ENCODE measurements around the gene TAS2R46.

TAS2R46 gene

DNA sequence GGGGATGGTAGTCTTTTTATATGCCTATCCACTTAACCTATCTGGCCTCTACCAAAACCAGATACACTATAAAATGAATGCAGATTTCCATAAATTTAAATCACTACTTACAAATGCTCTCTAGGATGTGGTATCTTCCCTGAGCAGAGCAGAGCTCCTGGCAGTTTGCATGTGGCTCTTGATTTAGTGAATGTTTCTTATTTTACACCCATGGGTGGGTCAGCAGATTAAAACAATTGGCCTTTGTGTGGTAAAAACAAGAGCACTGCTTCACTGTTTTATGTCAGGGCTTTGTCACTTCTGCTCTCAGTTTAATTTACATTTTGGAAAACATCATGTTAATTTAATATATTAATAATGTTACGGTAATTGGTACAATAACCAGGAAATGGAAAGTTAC lies 45.2 kb downstream of the TAS2R46 start:
- H3K9me2 ChIP-seq (ENCODE audit: low read depth, low read length): no peaks in the 10 kb centered on the region
- H3K36me3 ChIP-seq (ENCODE audit: insufficient read depth, low read length): no peaks in the 10 kb centered on the region
- H3K27ac ChIP-seq (ENCODE audit: low read depth, low read length, poor library complexity, severe bottlenecking): no peak overlapping the region
- no peaks in the 10 kb centered on the region for H3K27me3 ChIP-seq (ENCODE audit: insufficient read depth, low read length)
- H3K9me3 ChIP-seq (ENCODE audit: low read length): no peaks in the 10 kb centered on the region
- no peaks in the 10 kb centered on the region for H3K4me1 ChIP-seq (ENCODE audit: insufficient read depth, low read length, severe bottlenecking)
- H3K79me2 ChIP-seq (ENCODE audit: insufficient read depth, low read length): no peaks in the 10 kb centered on the region
- H3K4me3 ChIP-seq (ENCODE audit: low read depth, low read length, poor library complexity, severe bottlenecking): no peak overlapping the region
- H3F3A ChIP-seq (ENCODE audit: insufficient read depth, low read length): no peaks in the 10 kb centered on the region
- H3K4me2 ChIP-seq (ENCODE audit: low read length): no peak overlapping the region
- H3K9ac ChIP-seq (ENCODE audit: low read length): no peak overlapping the region
- no peak for TF ChIP-seq EZH2 (IDR thresholded peaks at IDR 0.05; ENCODE audit: borderline replicate concordance, low read length)
- TF ChIP-seq, protein P1, sequence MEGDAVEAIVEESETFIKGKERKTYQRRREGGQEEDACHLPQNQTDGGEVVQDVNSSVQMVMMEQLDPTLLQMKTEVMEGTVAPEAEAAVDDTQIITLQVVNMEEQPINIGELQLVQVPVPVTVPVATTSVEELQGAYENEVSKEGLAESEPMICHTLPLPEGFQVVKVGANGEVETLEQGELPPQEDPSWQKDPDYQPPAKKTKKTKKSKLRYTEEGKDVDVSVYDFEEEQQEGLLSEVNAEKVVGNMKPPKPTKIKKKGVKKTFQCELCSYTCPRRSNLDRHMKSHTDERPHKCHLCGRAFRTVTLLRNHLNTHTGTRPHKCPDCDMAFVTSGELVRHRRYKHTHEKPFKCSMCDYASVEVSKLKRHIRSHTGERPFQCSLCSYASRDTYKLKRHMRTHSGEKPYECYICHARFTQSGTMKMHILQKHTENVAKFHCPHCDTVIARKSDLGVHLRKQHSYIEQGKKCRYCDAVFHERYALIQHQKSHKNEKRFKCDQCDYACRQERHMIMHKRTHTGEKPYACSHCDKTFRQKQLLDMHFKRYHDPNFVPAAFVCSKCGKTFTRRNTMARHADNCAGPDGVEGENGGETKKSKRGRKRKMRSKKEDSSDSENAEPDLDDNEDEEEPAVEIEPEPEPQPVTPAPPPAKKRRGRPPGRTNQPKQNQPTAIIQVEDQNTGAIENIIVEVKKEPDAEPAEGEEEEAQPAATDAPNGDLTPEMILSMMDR (IDR thresholded peaks at IDR 0.05; ENCODE audit: low read length): no peak
- H2AFZ ChIP-seq (ENCODE audit: low read length): no peak overlapping the region
- H4K20me1 ChIP-seq (ENCODE audit: insufficient read depth, low read length): no peaks in the 10 kb centered on the region

DNA sequence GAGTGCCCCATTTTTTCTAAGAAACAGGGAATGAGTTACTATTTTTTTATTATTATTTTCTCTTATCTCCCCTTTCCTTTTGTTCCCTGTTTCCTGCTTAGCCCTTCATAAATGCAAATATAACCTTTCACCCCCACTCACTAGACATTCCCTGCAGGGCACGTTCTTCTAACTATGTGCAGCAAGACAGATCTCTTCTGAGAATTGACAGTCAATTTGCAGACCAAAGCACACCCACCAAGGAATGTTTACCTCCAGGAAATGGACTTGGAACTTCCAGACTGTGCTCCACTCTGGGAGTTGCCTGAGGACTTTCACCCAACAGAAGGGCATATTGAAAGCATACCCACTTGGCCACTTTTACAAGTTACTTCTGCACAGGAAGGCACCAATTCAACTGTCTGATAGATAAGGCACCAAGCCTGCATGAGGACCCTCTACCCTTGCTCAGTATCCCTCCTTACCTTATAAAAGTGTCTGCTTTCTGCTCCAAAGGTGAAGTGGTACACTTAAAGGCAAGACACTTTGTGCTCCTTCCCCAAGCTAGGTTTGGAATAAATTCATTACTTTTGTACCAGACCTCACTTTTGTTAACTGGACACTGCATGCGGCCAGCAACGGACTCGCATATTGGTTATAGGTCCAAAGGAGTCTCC lies 46.2 kb downstream of the TAS2R46 start:
- Histone ChIP-seq H3K4me3 (ENCODE audit: low read depth, low read length, poor library complexity, severe bottlenecking) (no peak overlapping the region), H4K20me1 (ENCODE audit: insufficient read depth, low read length) (no peaks in the 10 kb centered on the region), H3K9me2 (ENCODE audit: low read depth, low read length) (no peaks in the 10 kb centered on the region), H3K36me3 (ENCODE audit: insufficient read depth, low read length) (no peaks in the 10 kb centered on the region), H3K4me2 (ENCODE audit: low read length) (no peak overlapping the region), H2AFZ (ENCODE audit: low read length) (no peak overlapping the region), H3K27ac (ENCODE audit: low read depth, low read length, poor library complexity, severe bottlenecking) (no peak overlapping the region), H3K79me2 (ENCODE audit: insufficient read depth, low read length) (no peaks in the 10 kb centered on the region), H3K4me1 (ENCODE audit: insufficient read depth, low read length, severe bottlenecking) (no peaks in the 10 kb centered on the region), H3F3A (ENCODE audit: insufficient read depth, low read length) (no peaks in the 10 kb centered on the region), H3K9ac (ENCODE audit: low read length) (no peak overlapping the region), H3K27me3 (ENCODE audit: insufficient read depth, low read length) (no peaks in the 10 kb centered on the region), H3K9me3 (ENCODE audit: low read length) (no peaks in the 10 kb centered on the region)
- TF ChIP-seq, protein P1 (IDR thresholded peaks at IDR 0.05; ENCODE audit: low read length): no peak
- TF ChIP-seq EZH2 (IDR thresholded peaks at IDR 0.05; ENCODE audit: borderline replicate concordance, low read length): no peak

DNA sequence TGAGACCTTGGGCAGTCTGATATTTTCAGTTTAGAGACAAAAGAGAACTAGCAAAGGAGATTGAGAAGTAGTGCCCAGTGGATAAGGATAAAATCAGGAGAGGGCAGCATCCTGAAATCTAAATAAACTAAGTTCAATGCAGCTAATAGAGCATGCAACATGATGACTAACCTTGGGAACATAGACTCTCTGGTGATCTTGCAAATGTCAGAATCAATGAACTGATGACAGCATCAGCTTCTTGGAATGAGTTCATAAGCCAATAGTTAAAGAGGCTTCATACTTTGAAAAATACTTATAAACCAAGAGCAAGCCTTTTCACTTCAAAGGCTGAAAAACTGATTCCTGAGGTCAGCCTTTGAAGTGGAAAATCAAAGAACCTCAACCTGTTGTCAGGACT lies 47.9 kb downstream of the TAS2R46 start:
- Histone ChIP-seq H3K9me3 (ENCODE audit: low read length) (no peaks in the 10 kb centered on the region), H3K27ac (ENCODE audit: low read depth, low read length, poor library complexity, severe bottlenecking) (no peak overlapping the region), H3K27me3 (ENCODE audit: insufficient read depth, low read length) (no peaks in the 10 kb centered on the region), H4K20me1 (ENCODE audit: insufficient read depth, low read length) (no peaks in the 10 kb centered on the region), H3K36me3 (ENCODE audit: insufficient read depth, low read length) (no peaks in the 10 kb centered on the region), H3K79me2 (ENCODE audit: insufficient read depth, low read length) (no peaks in the 10 kb centered on the region), H2AFZ (ENCODE audit: low read length) (no peak overlapping the region), H3K4me2 (ENCODE audit: low read length) (no peak overlapping the region), H3K4me3 (ENCODE audit: low read depth, low read length, poor library complexity, severe bottlenecking) (no peak overlapping the region), H3F3A (ENCODE audit: insufficient read depth, low read length) (no peaks in the 10 kb centered on the region), H3K9me2 (ENCODE audit: low read depth, low read length) (no peaks in the 10 kb centered on the region), H3K9ac (ENCODE audit: low read length) (no peak overlapping the region), H3K4me1 (ENCODE audit: insufficient read depth, low read length, severe bottlenecking) (no peaks in the 10 kb centered on the region)
- TF ChIP-seq, protein P1 (IDR thresholded peaks at IDR 0.05; ENCODE audit: low read length): no peak
- no peak for TF ChIP-seq EZH2 (IDR thresholded peaks at IDR 0.05; ENCODE audit: borderline replicate concordance, low read length)
